Measurements from ENCODE around the gene DPP6.
A peak's percentile ranks its signal among the peaks of the same experiment; 100 is the strongest.
"Not testable (repeated sequence)": the region's sequence is repeated elsewhere in the genome, so short reads cannot be mapped to it uniquely, and the experiment has no call there.

The DPP6 gene

DNA sequence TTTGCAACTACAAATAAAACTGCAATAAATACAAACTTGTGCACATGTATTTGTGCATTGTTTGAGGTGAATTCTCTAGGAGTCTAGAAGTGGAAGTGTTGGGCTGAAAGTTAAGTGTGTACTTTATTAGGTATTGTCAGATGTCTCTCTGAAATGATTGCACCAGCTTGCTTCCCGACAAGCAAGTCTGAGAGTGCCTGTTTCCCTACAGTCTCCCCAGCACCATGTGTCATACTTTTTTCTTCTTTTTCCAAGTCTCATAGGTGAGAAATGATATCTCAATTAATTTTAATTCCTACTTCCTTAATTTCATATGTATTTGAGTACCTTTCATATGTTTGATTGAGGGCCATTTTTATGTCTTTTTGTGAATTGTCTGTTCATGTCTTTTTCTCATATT lies 614.6 kb downstream of the DPP6 start:
- DNase-seq (ENCODE audit: low spot score) = no peak

DNA sequence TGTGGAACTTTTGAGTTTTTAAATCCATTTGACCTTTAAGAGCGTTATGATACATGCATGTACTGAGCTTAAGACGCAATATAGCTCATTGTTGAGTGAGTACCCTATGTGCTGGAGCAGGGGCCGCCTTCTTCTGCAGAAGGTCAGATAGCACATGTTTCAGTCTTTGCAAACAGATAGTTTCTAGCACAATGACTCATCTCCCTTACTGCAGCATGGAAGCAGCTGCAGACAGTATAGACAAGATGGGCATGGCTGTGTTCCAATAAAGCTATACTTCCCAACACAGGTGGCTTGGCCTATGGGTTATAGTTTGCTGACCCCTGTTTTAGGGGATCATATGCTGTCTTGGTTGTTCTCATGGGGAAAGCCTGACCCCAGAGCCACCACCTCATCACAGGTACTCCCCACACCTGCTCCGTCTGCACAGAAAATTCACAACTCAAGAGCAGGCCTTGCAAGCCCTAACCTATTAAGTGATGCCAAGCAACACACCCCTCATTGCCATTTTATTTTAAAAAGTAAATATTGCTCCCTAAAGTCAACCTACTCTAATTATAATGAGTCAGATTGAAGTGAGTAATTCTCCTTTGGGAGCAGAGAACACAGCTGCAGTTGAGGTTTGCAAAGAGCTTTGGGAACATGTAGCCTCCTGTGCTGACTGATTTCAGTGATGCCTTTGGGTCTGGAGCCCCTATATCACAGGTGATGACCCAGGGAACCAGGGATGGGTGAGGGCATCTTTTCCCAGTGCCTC lies 620.6 kb downstream of the DPP6 start:
- DNase-seq (ENCODE audit: low spot score) = no peak

DNA sequence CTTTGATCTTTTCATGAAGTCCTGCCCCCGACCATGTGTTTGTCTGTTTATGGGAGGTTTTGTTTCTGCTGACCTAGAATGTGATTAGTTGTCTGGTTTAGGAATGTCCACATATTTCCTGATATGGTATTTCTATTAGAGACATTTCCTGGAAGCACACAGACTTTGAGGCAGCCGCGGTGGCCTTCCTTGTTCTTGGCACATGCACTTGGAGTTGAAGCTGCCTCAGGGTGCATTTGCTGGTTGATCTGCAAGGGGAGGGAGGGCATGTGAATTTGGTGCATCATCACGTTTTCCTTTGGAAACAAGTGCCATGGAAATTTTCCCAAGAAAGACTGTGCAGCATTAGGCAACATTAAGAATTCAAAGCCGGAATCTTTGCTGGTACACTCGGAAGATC lies 622.0 kb downstream of the DPP6 start:
- DNase-seq (ENCODE audit: low spot score) = no peak

DNA sequence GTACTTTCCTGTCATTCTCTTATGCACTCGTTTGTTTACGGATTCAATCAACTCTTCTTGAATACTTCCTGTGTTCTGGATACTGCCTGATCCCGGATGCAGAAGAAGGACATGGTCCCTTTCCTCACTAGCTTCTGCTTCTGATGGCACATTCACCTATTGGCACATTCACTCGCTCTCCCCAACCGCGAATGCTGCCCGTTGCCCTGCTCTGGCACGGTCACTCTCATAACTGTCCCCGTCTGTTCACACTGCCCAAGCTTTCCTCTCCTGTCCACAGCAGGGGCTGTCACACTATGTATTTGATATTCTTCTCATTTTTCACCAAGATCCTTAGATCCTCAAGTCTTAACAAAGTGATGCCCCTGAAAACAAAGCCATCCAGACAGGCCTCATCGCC lies 623.4 kb downstream of the DPP6 start:
- DNase-seq (ENCODE audit: low spot score) = no peak

DNA sequence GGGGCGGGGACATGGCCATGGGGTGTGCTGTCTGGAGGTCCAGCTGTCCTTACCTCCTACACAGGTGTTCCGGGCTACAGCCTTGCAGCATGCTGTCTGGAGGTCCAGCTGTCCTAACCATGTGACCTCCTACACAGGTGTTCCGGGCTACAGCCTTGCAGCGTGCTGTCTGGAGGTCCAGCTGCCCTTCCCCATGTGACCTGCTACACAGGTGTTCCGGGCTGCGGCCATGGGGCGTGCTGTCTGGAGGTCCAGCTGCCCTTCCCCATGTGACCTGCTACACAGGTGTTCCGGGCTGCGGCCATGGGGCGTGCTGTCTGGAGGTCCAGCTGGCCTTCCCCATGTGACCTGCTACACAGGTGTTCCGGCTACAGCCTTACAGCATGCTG lies 623.8 kb downstream of the DPP6 start:
- not testable (repeated sequence) for DNase-seq (ENCODE audit: low spot score)

DNA sequence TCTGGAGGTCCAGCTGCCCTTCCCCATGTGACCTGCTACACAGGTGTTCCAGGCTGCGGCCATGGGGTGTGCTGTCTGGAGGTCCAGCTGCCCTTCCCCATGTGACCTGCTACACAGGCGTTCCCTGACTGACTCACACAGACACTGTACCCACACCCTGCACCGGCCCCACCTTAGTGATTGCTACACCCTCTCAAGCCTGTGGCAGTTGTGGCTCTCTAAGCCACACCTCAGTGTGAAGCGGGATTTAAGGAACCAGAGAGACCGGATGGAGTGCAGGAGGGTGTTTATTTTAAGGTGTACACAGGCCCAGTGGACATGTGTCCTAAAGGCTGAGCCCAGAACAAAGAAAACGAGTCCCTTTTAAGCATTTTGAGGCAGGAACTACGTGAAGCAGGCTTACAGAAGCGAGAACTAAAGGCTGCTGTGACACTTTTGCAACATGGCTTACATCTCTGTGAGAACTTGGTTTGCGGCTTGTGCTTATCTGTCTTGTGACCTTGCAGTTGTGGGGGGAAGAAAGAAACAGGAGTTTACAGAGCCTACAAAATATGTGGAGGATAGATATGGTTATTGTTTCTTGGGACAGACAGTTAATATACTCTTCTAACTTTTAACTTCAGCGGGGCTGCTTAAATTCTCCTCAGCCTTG lies 624.4 kb downstream of the DPP6 start:
- no peak for DNase-seq (ENCODE audit: low spot score)

DNA sequence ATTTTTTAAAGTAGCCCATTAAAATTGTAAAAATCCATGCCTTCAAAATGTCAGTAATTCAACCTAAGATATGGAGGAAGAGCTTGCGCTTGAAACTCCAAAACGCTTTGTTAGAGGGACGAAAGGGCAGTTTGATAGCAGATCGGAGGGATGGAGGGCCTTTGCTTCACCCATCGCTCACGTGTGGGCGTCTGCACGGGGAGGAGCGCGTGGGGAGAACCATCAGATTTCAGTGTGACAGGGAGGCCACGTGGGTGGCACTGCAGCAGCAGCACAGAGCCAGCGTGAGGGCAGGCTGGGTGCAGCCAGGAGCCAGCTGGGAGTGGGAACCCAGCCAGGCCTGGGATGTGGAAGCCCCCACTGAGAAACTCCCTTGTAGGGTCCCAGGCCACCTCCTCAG lies 625.3 kb downstream of the DPP6 start:
- DNase-seq (ENCODE audit: low spot score) = no peak

DNA sequence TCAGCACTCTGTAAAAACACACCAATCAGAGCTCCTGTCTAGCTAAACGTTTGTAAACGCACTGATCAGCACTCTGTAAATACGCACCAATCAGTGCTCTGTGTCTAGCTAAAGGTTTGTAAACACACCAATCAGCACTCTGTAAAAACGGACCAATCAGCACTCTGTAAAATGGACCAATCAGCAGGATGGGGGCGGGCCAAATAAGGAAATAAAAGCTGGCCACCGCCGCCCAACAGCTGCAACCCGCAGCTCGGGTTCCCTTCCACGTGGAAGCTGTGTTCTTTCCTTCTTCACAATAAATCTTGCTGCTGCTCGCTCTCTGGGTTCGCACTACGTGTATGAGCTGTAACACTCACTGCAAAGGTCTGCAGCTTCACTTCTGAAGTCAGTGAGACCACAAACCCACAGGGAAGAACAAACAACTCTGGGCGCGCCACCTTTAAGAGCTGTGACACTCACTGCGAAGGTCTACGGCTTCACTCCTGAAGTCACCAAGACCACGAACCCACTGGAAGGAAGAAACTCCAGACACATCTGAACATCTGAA lies 625.9 kb downstream of the DPP6 start:
- not testable (repeated sequence) for DNase-seq (ENCODE audit: low spot score)

GRCh38 chr7:154679379-154680053 lies 627.3 kb downstream of the DPP6 start:
- DNase-seq (ENCODE audit: low spot score) = no peak

- no peak for DNase-seq (ENCODE audit: low spot score)
These were observed 628.9 kb downstream of the DPP6 start for GRCh38 chr7:154680894-154681659.

DNA sequence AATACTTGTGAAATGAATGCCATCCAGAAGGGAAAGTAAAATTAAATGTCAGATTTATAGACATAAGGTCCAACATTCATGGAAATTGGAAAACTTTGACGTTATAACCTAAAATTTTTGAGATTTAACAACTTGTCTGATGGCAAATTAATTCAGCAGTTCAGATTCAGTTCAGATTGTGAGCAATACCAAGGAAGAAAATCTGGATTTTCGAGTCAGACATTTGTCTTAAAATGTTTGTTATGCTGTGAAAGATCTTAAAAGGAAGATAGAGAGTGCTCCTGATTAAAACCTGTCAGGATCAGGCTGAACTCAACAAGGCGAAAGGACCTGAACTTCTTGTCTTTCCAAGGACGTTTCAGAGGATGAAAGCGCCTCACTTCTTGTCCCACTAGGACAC lies 629.8 kb downstream of the DPP6 start:
- no peak for DNase-seq (ENCODE audit: low spot score)

- DNase-seq (ENCODE audit: low spot score) = no peak
These were observed 632.7 kb downstream of the DPP6 start for GRCh38 chr7:154684666-154685563.

GRCh38 chr7:154685564-154685901 lies 633.3 kb downstream of the DPP6 start:
- no peak for DNase-seq (ENCODE audit: low spot score)

DNA sequence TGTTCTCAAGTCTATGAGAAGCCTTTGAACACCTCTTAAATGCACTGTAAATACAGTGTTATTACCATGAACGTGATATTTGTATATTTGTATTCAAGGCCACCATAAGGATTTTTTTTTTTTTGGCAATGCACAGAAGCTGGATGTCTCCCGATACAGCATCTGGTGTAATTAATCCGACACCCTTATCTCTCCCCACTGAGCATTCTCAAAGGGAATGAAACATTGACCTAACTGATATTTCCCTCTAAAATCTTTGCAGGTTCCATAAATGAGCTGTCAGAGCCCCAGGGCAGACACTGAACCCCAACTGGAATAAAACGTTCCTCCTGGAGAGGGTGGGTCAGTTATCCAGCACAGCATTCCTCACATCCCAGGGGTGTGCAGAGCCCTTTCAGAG lies 634.1 kb downstream of the DPP6 start:
- DNase-seq (ENCODE audit: low spot score) = no peak

DNA sequence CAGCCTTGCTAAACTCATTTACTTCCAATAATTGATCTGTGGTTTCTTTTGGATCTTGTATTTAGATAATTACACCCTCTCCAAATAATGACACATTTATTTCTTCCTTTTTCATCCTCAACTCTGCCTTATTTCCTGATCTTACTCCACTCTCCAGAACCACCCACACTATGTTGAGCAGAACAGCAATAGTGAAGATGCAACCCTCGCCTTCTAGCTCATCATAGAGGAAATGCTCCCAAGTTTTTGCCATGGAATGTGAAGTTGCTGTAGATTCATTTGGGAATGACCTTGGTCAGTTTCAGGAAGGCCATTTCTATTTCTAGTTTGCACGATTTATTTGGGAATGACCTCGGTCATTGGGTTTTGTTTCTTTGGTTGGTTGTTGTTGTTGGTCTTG lies 636.8 kb downstream of the DPP6 start:
- no peak for DNase-seq (ENCODE audit: low spot score)

- no peak for DNase-seq (ENCODE audit: low spot score)
These were observed 638.2 kb downstream of the DPP6 start for GRCh38 chr7:154690411-154690810.

DNA sequence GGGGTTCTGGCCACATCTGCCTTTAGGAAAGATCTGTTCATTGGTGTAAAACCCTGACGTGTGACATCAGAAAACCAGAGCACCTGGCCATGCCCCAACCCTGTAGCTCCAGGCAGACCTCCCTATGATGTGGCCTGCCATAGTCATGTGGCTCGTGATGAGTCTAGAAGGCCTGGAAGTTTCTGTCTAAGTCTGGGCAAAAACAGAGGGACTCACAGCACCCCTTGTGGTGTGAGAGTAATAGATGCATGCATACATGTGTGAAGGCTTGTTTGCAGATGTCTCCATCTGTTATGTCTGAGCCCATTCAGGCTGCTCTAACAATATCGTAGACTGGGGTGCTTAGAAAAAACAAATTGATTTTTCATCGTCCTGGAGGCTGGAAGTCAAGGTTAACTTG lies 641.5 kb downstream of the DPP6 start:
- peak; percentile 7 for DNase-seq (ENCODE audit: low spot score)

DNA sequence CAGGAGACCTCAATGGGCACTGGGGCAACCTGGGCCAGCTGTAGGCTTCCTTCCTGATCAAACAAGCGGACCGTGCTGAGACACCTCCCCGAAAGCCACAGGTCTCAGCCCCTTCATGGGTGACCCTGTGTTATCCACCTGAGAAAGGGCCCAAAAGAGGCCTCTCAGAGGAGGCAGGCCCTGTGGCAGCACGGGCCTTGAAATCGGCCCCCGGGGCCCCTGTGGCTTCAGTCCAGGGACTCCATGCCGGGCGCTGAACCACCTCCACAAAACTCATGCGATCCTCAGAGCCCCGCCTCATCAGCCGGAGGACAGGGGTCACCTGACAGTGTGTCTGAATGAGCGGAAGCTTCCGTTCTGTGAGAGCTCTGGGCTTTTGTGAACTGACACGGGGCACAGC lies 643.6 kb downstream of the DPP6 start:
- DNase-seq (ENCODE audit: low spot score) = no peak

DNA sequence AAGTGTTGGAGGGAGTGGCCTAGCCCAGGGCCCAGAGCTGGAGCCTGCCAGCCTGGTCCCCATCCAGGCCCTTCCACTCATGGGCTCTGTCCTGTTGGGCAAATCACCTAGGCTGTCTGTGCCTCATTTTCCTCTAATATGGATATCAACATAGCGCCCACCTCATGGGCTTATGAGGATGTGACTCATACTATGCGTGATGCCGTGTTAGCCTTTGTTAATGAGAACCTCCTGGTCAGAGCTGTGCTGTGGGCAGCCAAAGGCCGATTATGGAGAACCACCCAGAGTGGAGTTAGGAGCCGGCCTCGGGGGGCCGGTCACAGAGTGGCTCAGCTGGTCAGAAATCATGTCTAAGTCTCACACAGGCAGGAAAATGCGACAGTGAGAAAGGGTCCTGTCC lies 644.4 kb downstream of the DPP6 start:
- no peak for DNase-seq (ENCODE audit: low spot score)

GRCh38 chr7:154698726-154699291 lies 646.6 kb downstream of the DPP6 start:
- DNase-seq (ENCODE audit: low spot score) = peak; percentile 56

GRCh38 chr7:154699417-154699816 lies 647.2 kb downstream of the DPP6 start:
- no peak for DNase-seq (ENCODE audit: low spot score)
